Naive thymus-derived CD4-positive, alpha-beta T cell (primary cell): Measurements from ENCODE around the gene GIPC3. TPM values are rescaled to one million over a fixed set of nuclear protein-coding genes. Genes with fewer than 3 reads are reported as not detected.
A peak's percentile ranks its signal among the peaks of the same experiment; 100 is the strongest.
"Not testable (repeated sequence)": the region's sequence is repeated elsewhere in the genome, so short reads cannot be mapped to it uniquely, and the experiment has no call there.

ENCODE experiments used
- ATAC-seq: fragments of 150-1000 bp; cut with Tn5 transposase; 2 replicates; pipeline ENCODE4 v1.10.0; 2021; ENCODE audit warnings: mild to moderate bottlenecking, moderate library complexity
- CTCF ChIA-PET: fragments of 350-600 bp; sonication (Branson Sonifier 250); formaldehyde crosslinking; loops from one replicate; lab custom pipeline; 2021; ENCODE audit warnings: antibody characterized with exemption; lab: Charles Lee
- POLR2A ChIA-PET: fragments of 350-600 bp; sonication (Branson Sonifier 250); formaldehyde crosslinking; loops from one replicate; lab custom pipeline; 2021; ENCODE audit warnings: antibody characterized with exemption, inconsistent platforms; lab: Charles Lee
- DNase-seq, 9 donors: peaks; one replicate each; pipeline versions ENCODE4 v3.0.0 to v3.0.0-alpha.2; 2020 to 2022; ENCODE audit warnings: mixed read lengths in 1 of 9
- H3K27ac ChIP-seq: one replicate; pipeline ENCODE4 v1.7.0; 2013; ENCODE audit warnings: mild to moderate bottlenecking, low read depth, low read length, moderate library complexity
- H3K27me3 ChIP-seq, 2 donors: one replicate each; pipeline ENCODE4 v1.7.0; 2013; ENCODE audit warnings: low read length in 2 of 2, mild to moderate bottlenecking in 2 of 2, moderate library complexity in 2 of 2; ENCODE audit not compliant: control insufficient read depth in 2 of 2, insufficient read depth in 2 of 2
- H3K36me3 ChIP-seq, 3 experiments: 1 replicate in 2 of 3; 2 replicates in 1 of 3; pipeline ENCODE4 v1.7.0; 2013; ENCODE audit warnings: low read length in 3 of 3, mild to moderate bottlenecking in 3 of 3, moderate library complexity in 1 of 3; ENCODE audit not compliant: insufficient read depth in 3 of 3, control insufficient read depth in 2 of 3
- H3K4me1 ChIP-seq, 2 donors: one replicate each; pipeline ENCODE4 v1.7.0; 2013; ENCODE audit warnings: low read length in 2 of 2, mild to moderate bottlenecking in 2 of 2, moderate library complexity in 1 of 2; ENCODE audit not compliant: control insufficient read depth in 2 of 2, insufficient read depth in 2 of 2
- H3K4me3 ChIP-seq: 2 replicates; pipeline ENCODE4 v1.7.0; 2013; ENCODE audit warnings: mild to moderate bottlenecking, low read length
- H3K9me3 ChIP-seq, 3 experiments: 1 replicate in 2 of 3; 2 replicates in 1 of 3; pipeline ENCODE4 v1.7.0; 2013; ENCODE audit warnings: low read length in 3 of 3; ENCODE audit not compliant: control insufficient read depth in 2 of 3
- H3K27ac Mint-ChIP-seq, 9 donors: one replicate each; pipeline ENCODE4 v1.8.0; 2020 to 2022; ENCODE audit warnings: mixed read lengths in 9 of 9, mild to moderate bottlenecking in 8 of 9, moderate library complexity in 5 of 9, inconsistent platforms in 2 of 9
- H3K27me3 Mint-ChIP-seq, 5 donors: one replicate each; pipeline ENCODE4 v1.8.0; 2021 to 2022; ENCODE audit warnings: mixed read lengths in 5 of 5, mild to moderate bottlenecking in 1 of 5
- H3K36me3 Mint-ChIP-seq, 5 donors: one replicate each; pipeline ENCODE4 v1.8.0; 2020 to 2022; ENCODE audit warnings: mixed read lengths in 5 of 5, mild to moderate bottlenecking in 3 of 5, inconsistent platforms in 1 of 5
- H3K4me1 Mint-ChIP-seq, 7 donors: one replicate each; pipeline ENCODE4 v1.8.0; 2020 to 2022; ENCODE audit warnings: mixed read lengths in 7 of 7, mild to moderate bottlenecking in 3 of 7, inconsistent platforms in 1 of 7
- H3K4me3 Mint-ChIP-seq, 10 donors: one replicate each; pipeline ENCODE4 v1.8.0; 2020 to 2022; ENCODE audit warnings: mild to moderate bottlenecking in 10 of 10, mixed read lengths in 10 of 10, moderate library complexity in 6 of 10, inconsistent platforms in 2 of 10
- H3K9me3 Mint-ChIP-seq, 11 donors: one replicate each; pipeline ENCODE4 v1.8.0; 2020 to 2022; ENCODE audit warnings: mixed read lengths in 11 of 11, mild to moderate bottlenecking in 4 of 11, inconsistent platforms in 1 of 11, moderate library complexity in 1 of 11
- intact Hi-C, 2 donors: fragments of 100-400 bp; cut with micrococcal nuclease; formaldehyde crosslinking; loops; one replicate each; pipeline ENCODE4 v1.15.1; 2023
- polyA plus RNA-seq, 2 donors: library from polyadenylated mRNA; unstranded; fragments of 300-500 nt; fragmentation: Illumina TruSeq; gene quantifications; one replicate each; pipeline ENCODE4 v1.2.3, GENCODE V29; 2021
- total RNA-seq, 6 experiments: library from RNA in 5 of 6; stranded (reverse) in 5 of 6; gene quantifications; 1 replicate in 5 of 6; 2 replicates in 1 of 6; pipeline ENCODE4 v1.2.3 and lab custom pipeline; 2021 to 2026

The GIPC3 gene
- total and polyA plus RNA-seq, 7 experiments from 2014 or later = 0.85 to 3.3 (median 2.0) TPM

DNA sequence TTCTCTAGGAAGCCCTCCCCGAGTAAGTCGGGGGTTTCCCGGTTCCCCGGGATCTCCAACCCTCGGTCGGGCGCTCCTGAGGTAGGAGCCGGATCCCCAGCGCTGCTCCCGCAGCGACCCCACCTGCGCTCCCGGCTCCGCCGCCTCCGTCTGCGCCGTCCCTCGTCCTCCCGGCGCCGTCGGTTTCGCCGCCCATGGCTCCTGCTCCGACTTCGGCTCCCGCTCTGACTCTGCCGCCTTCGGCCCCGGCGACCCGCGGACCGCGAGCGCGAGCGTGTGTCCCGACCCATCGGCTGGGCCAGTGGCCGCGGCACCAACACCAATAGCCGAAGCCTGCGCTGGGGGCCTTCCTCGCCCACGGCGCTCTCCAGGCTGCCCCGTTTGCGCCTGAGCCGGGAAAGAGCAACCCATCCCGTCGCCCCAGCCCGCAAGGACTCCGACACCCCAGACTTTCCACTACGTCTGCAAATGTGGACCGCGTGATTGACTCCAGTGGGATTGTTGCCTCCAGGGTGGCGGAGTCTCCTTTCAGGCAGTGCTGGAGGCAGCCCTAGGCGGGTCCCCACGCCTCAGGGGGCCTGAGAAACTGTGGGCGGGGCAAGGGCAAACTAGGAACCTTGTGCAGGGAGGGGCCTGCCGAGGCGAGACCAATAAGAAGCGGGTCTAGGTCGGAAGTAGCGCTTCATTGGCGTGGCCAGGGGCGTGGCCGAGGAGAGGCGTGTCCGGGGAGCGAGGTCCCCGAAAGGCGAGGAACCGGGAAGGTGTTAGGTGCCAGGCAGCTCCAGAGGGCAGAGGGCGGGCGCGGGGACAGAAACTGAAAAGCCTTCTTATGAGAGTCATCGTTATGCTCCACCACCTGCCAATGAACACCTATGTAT, 41.4 kb downstream of the GIPC3 start, which contains the start of gene CACTIN:
TSS of gene CACTIN (minus strand) at position 318 of the 878 bp plus-strand sequence. CDS start at position 290, 28 bp downstream.
- Histone ChIP-seq H3K9me3 (no peaks in the 10 kb centered on the region), H3K27ac (peak within 1 kb of the TSS; percentile 81), H3K36me3 (peaks cover 0 to 33% (median 0%) of the 10 kb centered on the region in 3 experiments), H3K4me1 (peaks cover 8 to 16% of the 10 kb centered on the region in 2 donors), H3K27me3 (no peaks in the 10 kb centered on the region), H3K4me3 (peak within 1 kb of the TSS; percentile 73)
- H3K4me3 Mint-ChIP-seq = peak within 1 kb of the TSS; percentile 85 to 98 (median 94)
- H3K36me3 Mint-ChIP-seq = peaks cover 0 to 5% (median 0%) of the 10 kb centered on the region in 5 donors
- peak within 1 kb of the TSS; percentile 94 to 100 (median 99) for H3K27ac Mint-ChIP-seq
- ATAC-seq = peak; percentile 99
- H3K4me1 Mint-ChIP-seq = peaks cover 23 to 43% (median 27%) of the 10 kb centered on the region in 7 donors
- ChIA-PET POLR2A (interaction anchor here (0.6 to 1.5 kb wide), 7 partner anchors 61 to 1011 kb away, joined by 3 to 7 read pairs (median 3); partner anchors contain the start of gene MRPL54), CTCF (no interaction called here)
- H3K27me3 Mint-ChIP-seq = no peaks in the 10 kb centered on the region
- peaks cover 0 to 3% (median 0%) of the 10 kb centered on the region in 11 donors for H3K9me3 Mint-ChIP-seq
- intact Hi-C loops = loop anchor here (1.0 to 5.0 kb wide), 18 partner anchors 9 to 1166 kb away; partner anchors contain the start of genes FZR1 (in 2 of the 2), HMG20B (in 2 of the 2), ANKRD24 (in 1 of the 2) and APBA3 (in 1 of the 2)
- DNase-seq = peak; percentile 97 to 100 (median 99)

DNA sequence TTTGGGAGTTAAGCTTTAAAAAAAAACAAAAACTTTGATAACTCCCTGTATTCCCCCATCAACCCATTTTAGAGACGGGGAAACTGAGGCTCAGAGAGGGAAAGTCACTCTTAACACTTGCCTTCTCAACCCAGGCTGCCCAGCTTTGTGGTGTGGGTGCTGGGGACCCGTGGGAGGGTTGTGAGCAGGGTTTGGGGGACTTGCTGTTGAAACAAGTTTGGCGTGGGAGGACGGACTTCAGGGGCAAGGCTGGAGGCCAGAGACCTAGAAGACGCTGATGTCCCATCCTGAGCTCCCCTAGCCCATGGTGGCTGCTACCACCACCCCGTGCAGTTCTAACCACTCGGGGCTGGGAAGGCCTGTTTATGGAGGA, 42.1 kb downstream of the GIPC3 start:
- peak overlapping the region in 9 of 10 donors; percentile 85 to 98 (median 93) for H3K4me3 Mint-ChIP-seq
- intact Hi-C loops = loop anchor here (1.0 to 5.0 kb wide), 18 partner anchors 10 to 1165 kb away; partner anchors contain the start of genes FZR1 (in 2 of the 2), HMG20B (in 2 of the 2), ANKRD24 (in 1 of the 2) and APBA3 (in 1 of the 2)

GRCh38 chr19:3628766-3629165, 43.5 kb downstream of the GIPC3 start:
- H3K36me3 Mint-ChIP-seq, H3K27ac Mint-ChIP-seq, H3K9me3 ChIP-seq, ATAC-seq, H3K4me3 ChIP-seq, H3K27ac ChIP-seq, H3K9me3 Mint-ChIP-seq, H3K27me3 Mint-ChIP-seq, H3K27me3 ChIP-seq, DNase-seq, POLR2A ChIA-PET, H3K4me3 Mint-ChIP-seq: not testable (repeated sequence)
- H3K4me1 Mint-ChIP-seq = peaks cover 20 to 35% (median 24%) of the 10 kb centered on the region in 7 donors
- intact Hi-C loops = loop anchor here (5.0 kb wide), 4 partner anchors 359 to 1164 kb away; partner anchors contain the start of genes DPP9 (in 1 of the 2), EEF2 (in 1 of the 2), FEM1A (in 1 of the 2) and NCLN (in 1 of the 2)
- peaks cover 8 to 16% of the 10 kb centered on the region in 2 donors for H3K4me1 ChIP-seq
- CTCF ChIA-PET = interaction anchor here (0.6 kb wide), 1 partner anchor 141 kb away, joined by 4 read pairs; no protein-coding TSS in a partner anchor
- peaks cover 0 to 26% (median 0%) of the 10 kb centered on the region in 3 experiments for H3K36me3 ChIP-seq

More for the DNA sequence above, 42.1 kb downstream of the GIPC3 start:
- Histone ChIP-seq H3K27me3 (no peaks in the 10 kb centered on the region), H3K27ac (no peak overlapping the region), H3K9me3 (no peaks in the 10 kb centered on the region), H3K4me1 (peaks cover 8 to 16% of the 10 kb centered on the region in 2 donors), H3K4me3 (peak overlapping the region; percentile 73), H3K36me3 (peaks cover 0 to 33% (median 0%) of the 10 kb centered on the region in 3 experiments)
- Mint-ChIP-seq H3K4me1 (peaks cover 23 to 40% (median 26%) of the 10 kb centered on the region in 7 donors), H3K36me3 (peaks cover 0 to 5% (median 0%) of the 10 kb centered on the region in 5 donors), H3K27ac (peak overlapping the region; percentile 94 to 100 (median 99)), H3K27me3 (no peaks in the 10 kb centered on the region), H3K9me3 (peaks cover 0 to 3% (median 0%) of the 10 kb centered on the region in 11 donors)
- CTCF ChIA-PET = no interaction called here
- DNase-seq (no peak), ATAC-seq (no peak)
- POLR2A ChIA-PET = interaction anchor here (0.6 to 1.5 kb wide), 7 partner anchors 61 to 1011 kb away, joined by 3 to 7 read pairs (median 3); partner anchors contain the start of gene MRPL54

- H3K36me3 ChIP-seq = peaks cover 0 to 17% (median 0%) of the 10 kb centered on the region in 3 experiments
- ATAC-seq (no peak), DNase-seq (no peak)
- Mint-ChIP-seq H3K27ac (no peak overlapping the region), H3K36me3 (no peaks in the 10 kb centered on the region), H3K9me3 (peaks cover 0 to 3% (median 0%) of the 10 kb centered on the region in 11 donors), H3K4me3 (no peak overlapping the region), H3K27me3 (no peaks in the 10 kb centered on the region), H3K4me1 (peaks cover 4 to 13% (median 10%) of the 10 kb centered on the region in 7 donors)
- peaks cover 0 to 4% of the 10 kb centered on the region in 2 donors for H3K4me1 ChIP-seq
- no peaks in the 10 kb centered on the region for H3K27me3 ChIP-seq
- intact Hi-C loops = no loop called here
- no peak overlapping the region for H3K4me3 ChIP-seq
- H3K27ac ChIP-seq = no peak overlapping the region
- H3K9me3 ChIP-seq = no peaks in the 10 kb centered on the region
- CTCF ChIA-PET = no interaction called here
- POLR2A ChIA-PET = no interaction called here
Observed at GRCh38 chr19:3631053-3631861, 46.0 kb downstream of the GIPC3 start.

DNA sequence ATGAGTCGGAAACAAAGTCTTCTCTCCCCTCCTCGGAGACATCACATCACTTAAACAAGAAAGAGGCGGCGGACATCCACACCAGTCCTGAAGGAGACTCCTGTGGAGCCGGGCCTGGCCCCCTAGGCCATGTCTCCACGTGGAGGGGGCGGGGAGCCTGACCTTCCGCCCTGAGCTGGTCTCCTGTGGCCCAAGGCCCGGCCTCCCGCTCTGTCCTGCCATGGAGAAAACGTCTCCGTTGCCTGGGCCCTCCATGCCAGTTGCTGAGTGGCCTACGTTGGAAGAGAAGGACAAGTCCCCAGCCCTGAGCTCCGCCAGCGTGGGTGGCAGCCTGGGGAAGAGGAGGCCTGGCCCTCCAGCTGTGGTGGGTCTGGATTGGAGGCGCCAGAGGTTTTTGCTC, 46.8 kb downstream of the GIPC3 start:
- H3K27ac Mint-ChIP-seq = no peak overlapping the region
- H3K4me1 Mint-ChIP-seq = peaks cover under 1 to 4% (median 2%) of the 10 kb centered on the region in 7 donors
- ChIA-PET POLR2A (no interaction called here), CTCF (interaction anchor here (0.7 kb wide), 1 partner anchor 210 kb away, joined by 3 read pairs; no protein-coding TSS in a partner anchor)
- no peak for DNase-seq
- intact Hi-C loops = no loop called here
- H3K36me3 ChIP-seq = peaks cover 0 to 20% (median 0%) of the 10 kb centered on the region in 3 experiments
- H3K9me3 ChIP-seq = no peaks in the 10 kb centered on the region
- H3K27me3 ChIP-seq = no peaks in the 10 kb centered on the region
- H3K9me3 Mint-ChIP-seq = no peaks in the 10 kb centered on the region
- ATAC-seq = no peak
- no peaks in the 10 kb centered on the region for H3K36me3 Mint-ChIP-seq
- no peak overlapping the region for H3K27ac ChIP-seq
- H3K27me3 Mint-ChIP-seq = no peaks in the 10 kb centered on the region
- H3K4me3 ChIP-seq = no peak overlapping the region
- H3K4me3 Mint-ChIP-seq = no peak overlapping the region
- peaks cover 0 to 4% of the 10 kb centered on the region in 2 donors for H3K4me1 ChIP-seq
